Measurements from ENCODE around the gene SEC24C. TPM values are rescaled to one million over a fixed set of nuclear protein-coding genes. Genes with fewer than 3 reads are reported as not detected.
A peak's percentile ranks its signal among the peaks of the same experiment; 100 is the strongest.

Gene SEC24C
- total and polyA plus RNA-seq, 2 of the 13 experiments (the other 11 are each of a cell fraction or from before 2014, with no cell fraction given) = 63.1 to 66.4 TPM

DNA sequence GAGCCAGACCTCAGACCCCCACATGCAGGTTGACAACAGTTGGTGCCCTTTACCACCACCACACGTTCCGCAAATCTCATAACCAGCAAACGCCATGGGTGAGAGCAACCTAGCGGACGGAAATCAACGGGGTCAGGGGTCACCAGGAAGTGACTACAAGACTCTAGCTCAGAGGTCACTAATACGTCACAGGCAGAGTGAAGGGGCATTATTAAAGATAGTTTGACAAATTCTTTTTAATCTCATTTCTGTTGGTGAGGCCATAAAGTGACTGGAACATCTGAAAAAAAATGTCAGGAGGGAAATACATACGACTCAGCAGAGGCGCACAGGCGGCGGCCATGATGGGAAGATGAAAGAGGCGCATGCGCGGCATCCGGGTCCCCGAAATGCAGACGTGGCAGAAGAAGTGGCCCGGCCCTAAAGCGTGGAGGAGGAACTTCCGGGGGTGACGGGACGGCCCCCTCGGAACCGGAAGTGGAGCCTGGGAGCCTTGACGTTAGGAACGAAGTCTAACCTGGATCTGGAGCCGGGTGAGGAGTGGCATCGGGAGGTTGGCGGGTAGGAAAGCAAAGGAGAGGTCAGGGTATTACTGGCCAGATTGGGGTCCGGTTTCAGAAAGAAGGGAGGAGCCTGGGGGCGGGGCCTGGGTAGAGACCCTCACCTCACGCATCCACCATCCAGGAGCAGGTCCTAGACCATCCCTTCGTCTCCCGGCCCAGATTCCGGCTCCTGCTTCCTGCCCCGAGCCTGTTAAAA lies at the start of gene SEC24C (continued):
- TF ChIP-seq, protein P1, sequence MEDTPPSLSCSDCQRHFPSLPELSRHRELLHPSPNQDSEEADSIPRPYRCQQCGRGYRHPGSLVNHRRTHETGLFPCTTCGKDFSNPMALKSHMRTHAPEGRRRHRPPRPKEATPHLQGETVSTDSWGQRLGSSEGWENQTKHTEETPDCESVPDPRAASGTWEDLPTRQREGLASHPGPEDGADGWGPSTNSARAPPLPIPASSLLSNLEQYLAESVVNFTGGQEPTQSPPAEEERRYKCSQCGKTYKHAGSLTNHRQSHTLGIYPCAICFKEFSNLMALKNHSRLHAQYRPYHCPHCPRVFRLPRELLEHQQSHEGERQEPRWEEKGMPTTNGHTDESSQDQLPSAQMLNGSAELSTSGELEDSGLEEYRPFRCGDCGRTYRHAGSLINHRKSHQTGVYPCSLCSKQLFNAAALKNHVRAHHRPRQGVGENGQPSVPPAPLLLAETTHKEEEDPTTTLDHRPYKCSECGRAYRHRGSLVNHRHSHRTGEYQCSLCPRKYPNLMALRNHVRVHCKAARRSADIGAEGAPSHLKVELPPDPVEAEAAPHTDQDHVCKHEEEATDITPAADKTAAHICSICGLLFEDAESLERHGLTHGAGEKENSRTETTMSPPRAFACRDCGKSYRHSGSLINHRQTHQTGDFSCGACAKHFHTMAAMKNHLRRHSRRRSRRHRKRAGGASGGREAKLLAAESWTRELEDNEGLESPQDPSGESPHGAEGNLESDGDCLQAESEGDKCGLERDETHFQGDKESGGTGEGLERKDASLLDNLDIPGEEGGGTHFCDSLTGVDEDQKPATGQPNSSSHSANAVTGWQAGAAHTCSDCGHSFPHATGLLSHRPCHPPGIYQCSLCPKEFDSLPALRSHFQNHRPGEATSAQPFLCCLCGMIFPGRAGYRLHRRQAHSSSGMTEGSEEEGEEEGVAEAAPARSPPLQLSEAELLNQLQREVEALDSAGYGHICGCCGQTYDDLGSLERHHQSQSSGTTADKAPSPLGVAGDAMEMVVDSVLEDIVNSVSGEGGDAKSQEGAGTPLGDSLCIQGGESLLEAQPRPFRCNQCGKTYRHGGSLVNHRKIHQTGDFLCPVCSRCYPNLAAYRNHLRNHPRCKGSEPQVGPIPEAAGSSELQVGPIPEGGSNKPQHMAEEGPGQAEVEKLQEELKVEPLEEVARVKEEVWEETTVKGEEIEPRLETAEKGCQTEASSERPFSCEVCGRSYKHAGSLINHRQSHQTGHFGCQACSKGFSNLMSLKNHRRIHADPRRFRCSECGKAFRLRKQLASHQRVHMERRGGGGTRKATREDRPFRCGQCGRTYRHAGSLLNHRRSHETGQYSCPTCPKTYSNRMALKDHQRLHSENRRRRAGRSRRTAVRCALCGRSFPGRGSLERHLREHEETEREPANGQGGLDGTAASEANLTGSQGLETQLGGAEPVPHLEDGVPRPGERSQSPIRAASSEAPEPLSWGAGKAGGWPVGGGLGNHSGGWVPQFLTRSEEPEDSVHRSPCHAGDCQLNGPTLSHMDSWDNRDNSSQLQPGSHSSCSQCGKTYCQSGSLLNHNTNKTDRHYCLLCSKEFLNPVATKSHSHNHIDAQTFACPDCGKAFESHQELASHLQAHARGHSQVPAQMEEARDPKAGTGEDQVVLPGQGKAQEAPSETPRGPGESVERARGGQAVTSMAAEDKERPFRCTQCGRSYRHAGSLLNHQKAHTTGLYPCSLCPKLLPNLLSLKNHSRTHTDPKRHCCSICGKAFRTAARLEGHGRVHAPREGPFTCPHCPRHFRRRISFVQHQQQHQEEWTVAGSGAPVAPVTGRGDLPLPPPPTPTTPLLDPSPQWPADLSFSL (CRISPR knock-in tag; IDR thresholded peaks at IDR 0.05) = no peak
- TF ChIP-seq NFYB (CRISPR knock-in tag; IDR thresholded peaks at IDR 0.05) (peak; percentile 80), ZIK1 (CRISPR knock-in tag; IDR thresholded peaks at IDR 0.05; ENCODE audit: borderline replicate concordance, low read depth) (peak; percentile 41), CCAR2 (optimal IDR thresholded peaks at IDR 0.05; ENCODE audit: low read depth, low read length) (peak; percentile 55), NFKB2 (CRISPR knock-in tag; IDR thresholded peaks at IDR 0.05; ENCODE audit: borderline replicate concordance) (peak; percentile 69; the same call in 1 of the 2 replicates), ZSCAN5A (CRISPR knock-in tag; IDR thresholded peaks at IDR 0.05; ENCODE audit: borderline replicate concordance) (peak; percentile 33; the same call in 1 of the 2 replicates), KLF6 (CRISPR knock-in tag; IDR thresholded peaks at IDR 0.05) (peak; percentile 85), HIVEP1 (CRISPR knock-in tag; IDR thresholded peaks at IDR 0.05) (no peak), ZMYM4 (CRISPR knock-in tag; IDR thresholded peaks at IDR 0.05) (peak; percentile 79), YEATS4 (CRISPR knock-in tag; IDR thresholded peaks at IDR 0.05; ENCODE audit: borderline replicate concordance) (peak; percentile 98), MAFG (CRISPR knock-in tag; IDR thresholded peaks at IDR 0.05) (0 out of 2 replicates have a peak, but pooled peaks have one; percentile 37)
- TF ChIP-seq, protein P2, sequence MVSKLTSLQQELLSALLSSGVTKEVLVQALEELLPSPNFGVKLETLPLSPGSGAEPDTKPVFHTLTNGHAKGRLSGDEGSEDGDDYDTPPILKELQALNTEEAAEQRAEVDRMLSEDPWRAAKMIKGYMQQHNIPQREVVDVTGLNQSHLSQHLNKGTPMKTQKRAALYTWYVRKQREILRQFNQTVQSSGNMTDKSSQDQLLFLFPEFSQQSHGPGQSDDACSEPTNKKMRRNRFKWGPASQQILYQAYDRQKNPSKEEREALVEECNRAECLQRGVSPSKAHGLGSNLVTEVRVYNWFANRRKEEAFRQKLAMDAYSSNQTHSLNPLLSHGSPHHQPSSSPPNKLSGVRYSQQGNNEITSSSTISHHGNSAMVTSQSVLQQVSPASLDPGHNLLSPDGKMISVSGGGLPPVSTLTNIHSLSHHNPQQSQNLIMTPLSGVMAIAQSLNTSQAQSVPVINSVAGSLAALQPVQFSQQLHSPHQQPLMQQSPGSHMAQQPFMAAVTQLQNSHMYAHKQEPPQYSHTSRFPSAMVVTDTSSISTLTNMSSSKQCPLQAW (CRISPR knock-in tag; IDR thresholded peaks at IDR 0.05) = peak; percentile 85
- TF ChIP-seq, protein P3, sequence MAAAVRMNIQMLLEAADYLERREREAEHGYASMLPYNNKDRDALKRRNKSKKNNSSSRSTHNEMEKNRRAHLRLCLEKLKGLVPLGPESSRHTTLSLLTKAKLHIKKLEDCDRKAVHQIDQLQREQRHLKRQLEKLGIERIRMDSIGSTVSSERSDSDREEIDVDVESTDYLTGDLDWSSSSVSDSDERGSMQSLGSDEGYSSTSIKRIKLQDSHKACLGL (CRISPR knock-in tag; IDR thresholded peaks at IDR 0.05) = peak; percentile 65; the same call in 1 of the 2 replicates
- TF ChIP-seq, protein P4, sequence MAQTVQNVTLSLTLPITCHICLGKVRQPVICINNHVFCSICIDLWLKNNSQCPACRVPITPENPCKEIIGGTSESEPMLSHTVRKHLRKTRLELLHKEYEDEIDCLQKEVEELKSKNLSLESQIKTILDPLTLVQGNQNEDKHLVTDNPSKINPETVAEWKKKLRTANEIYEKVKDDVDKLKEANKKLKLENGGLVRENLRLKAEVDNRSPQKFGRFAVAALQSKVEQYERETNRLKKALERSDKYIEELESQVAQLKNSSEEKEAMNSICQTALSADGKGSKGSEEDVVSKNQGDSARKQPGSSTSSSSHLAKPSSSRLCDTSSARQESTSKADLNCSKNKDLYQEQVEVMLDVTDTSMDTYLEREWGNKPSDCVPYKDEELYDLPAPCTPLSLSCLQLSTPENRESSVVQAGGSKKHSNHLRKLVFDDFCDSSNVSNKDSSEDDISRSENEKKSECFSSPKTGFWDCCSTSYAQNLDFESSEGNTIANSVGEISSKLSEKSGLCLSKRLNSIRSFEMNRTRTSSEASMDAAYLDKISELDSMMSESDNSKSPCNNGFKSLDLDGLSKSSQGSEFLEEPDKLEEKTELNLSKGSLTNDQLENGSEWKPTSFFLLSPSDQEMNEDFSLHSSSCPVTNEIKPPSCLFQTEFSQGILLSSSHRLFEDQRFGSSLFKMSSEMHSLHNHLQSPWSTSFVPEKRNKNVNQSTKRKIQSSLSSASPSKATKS (CRISPR knock-in tag; IDR thresholded peaks at IDR 0.05) = no peak

Data from HepG2 (cell line).